GM12878 (cell line): ENCODE data around the gene CAST. TPM values are rescaled to one million over a fixed set of nuclear protein-coding genes. Genes with fewer than 3 reads are reported as not detected.

ENCODE experiments used
- ATAC-seq: fragments of 200-7000 bp; cut with Tn5 transposase; 3 replicates; pipeline ENCODE4 v1.9.1; 2020; ENCODE audit warnings: mild to moderate bottlenecking, moderate library complexity
- BruUV-seq: library from RNA; stranded (reverse); fragments of 400-500 nt; replicated peaks from 2 replicates; lab custom pipeline; 2021; lab: Mats Ljungman, UMichigan
- CTCF ChIA-PET: fragments of 300-600 bp; sonication (Branson Sonifier 250); formaldehyde crosslinking; extraction: SDS; loops from one replicate; lab custom pipeline; 2021; ENCODE audit warnings: inconsistent platforms; lab: Yijun Ruan, JAX
- POLR2A ChIA-PET: fragments of 350-600 bp; formaldehyde crosslinking; extraction: SDS; loops from one replicate; lab custom pipeline; 2021; ENCODE audit warnings: inconsistent platforms; lab: Charles Lee
- RAD21 ChIA-PET: fragments of 300-600 bp; sonication (Branson Sonifier 250); formaldehyde crosslinking; loops from one replicate; lab custom pipeline; 2023; ENCODE audit warnings: antibody characterized with exemption; ENCODE audit not compliant: unreplicated experiment; lab: Charles Lee
- SMC1A ChIA-PET: fragments of 300-600 bp; sonication (Branson Sonifier 250); formaldehyde crosslinking; loops from one replicate; lab custom pipeline; 2023; ENCODE audit not compliant: unreplicated experiment, uncharacterized antibody; lab: Charles Lee
- DNase-seq: peaks from one replicate; pipeline ENCODE4 v3.0.0-alpha.2; 2011; ENCODE audit warnings: low read depth, low spot score
- FAIRE-seq: peaks from 3 replicates; lab custom pipeline; 2011; peaks lifted over from hg19 to GRCh38; lab: Jason Lieb, UNC
- H2AFZ ChIP-seq: 2 replicates; pipeline ENCODE4 v1.6.0; 2011; ENCODE audit warnings: low read depth, low read length, control low read depth; ENCODE audit not compliant: control insufficient read depth
- H3K27ac ChIP-seq: 2 replicates; pipeline ENCODE4 v1.5.1; 2011; ENCODE audit warnings: control low read depth; ENCODE audit not compliant: control insufficient read depth, insufficient read depth
- H3K27me3 ChIP-seq, 2 experiments: replicated peaks in 1 of 2; 2 replicates each; pipeline versions ENCODE4 v1.6.0 to v1.6.1; 2011; ENCODE audit warnings: low read length in 1 of 2; ENCODE audit not compliant: control insufficient read depth in 2 of 2, insufficient read depth in 2 of 2
- H3K36me3 ChIP-seq, 2 experiments: 2 replicates each; pipeline ENCODE4 v1.5.1; 2011; ENCODE audit warnings: low read length in 1 of 2; ENCODE audit not compliant: control insufficient read depth in 2 of 2, insufficient read depth in 2 of 2
- H3K4me1 ChIP-seq: 2 replicates; pipeline ENCODE4 v1.6.1; 2011; ENCODE audit warnings: mild to moderate bottlenecking, low read length, moderate library complexity, mixed read lengths; ENCODE audit not compliant: control insufficient read depth, insufficient read depth
- H3K4me2 ChIP-seq: 2 replicates; pipeline ENCODE4 v1.6.0; 2011; ENCODE audit warnings: control low read depth; ENCODE audit not compliant: control insufficient read depth, insufficient read depth
- H3K4me3 ChIP-seq: fragments of 200-600 bp; sonication (generic); 2 replicates; pipeline ENCODE4 v1.5.1; 2016
- H3K79me2 ChIP-seq: 2 replicates; pipeline ENCODE4 v1.6.0; 2011; ENCODE audit warnings: low read length; ENCODE audit not compliant: control insufficient read depth, insufficient read depth
- H3K9ac ChIP-seq: 2 replicates; pipeline ENCODE4 v1.8.0; 2011; ENCODE audit warnings: low read length, control low read depth, mixed read lengths; ENCODE audit not compliant: control insufficient read depth, insufficient read depth
- H3K9me3 ChIP-seq: replicated peaks from 3 replicates; pipeline ENCODE4 v1.5.1; 2011; ENCODE audit warnings: mild to moderate bottlenecking, low read length; ENCODE audit not compliant: control insufficient read depth, insufficient read depth
- H4K20me1 ChIP-seq: 2 replicates; pipeline ENCODE4 v1.6.0; 2011; ENCODE audit not compliant: control insufficient read depth, insufficient read depth
- BACH1 ChIP-seq: fragments of 450-650 bp; IDR thresholded peaks from 2 replicates; pipeline ENCODE4 v1.6.1; 2017; ENCODE audit warnings: mild to moderate bottlenecking, borderline replicate concordance
- KLF5 ChIP-seq: fragments of 450-650 bp; IDR thresholded peaks from 2 replicates; pipeline ENCODE4 v1.6.1; 2014; ENCODE audit warnings: mild to moderate bottlenecking; ENCODE audit not compliant: partially characterized antibody
- MEF2B ChIP-seq: fragments of 450-650 bp; IDR thresholded peaks from 2 replicates; pipeline ENCODE4 v1.6.1; 2018; ENCODE audit warnings: mild to moderate bottlenecking, moderate library complexity; ENCODE audit not compliant: partially characterized antibody, poor library complexity, severe bottlenecking
- PRDM15 ChIP-seq: fragments of 450-650 bp; formaldehyde crosslinking; IDR thresholded peaks from 2 replicates; pipeline ENCODE4 v1.4.0; 2020; ENCODE audit warnings: mild to moderate bottlenecking, moderate library complexity
- STAT3 ChIP-seq: IDR thresholded peaks from 2 replicates; pipeline ENCODE4 v1.6.1; 2011; ENCODE audit warnings: low read depth, low read length, improper control_type of control experiment
- WGBS: methylation state at CpG from one replicate; pipeline ENCODE4 v1.1.6; 2016; ENCODE audit warnings: low lambda C conversion rate; ENCODE audit not compliant: insufficient replicate concordance, insufficient coverage; ENCODE audit errors: missing lambda C conversion rate; 5-methylcytosine and 5-hydroxymethylcytosine counted together
- in situ Hi-C: fragments of 300-500 bp; cut with MboI; formaldehyde crosslinking; loops from 9 replicates; pipeline ENCODE4 v1.14.3; 2018; ENCODE audit warnings: mixed read lengths
- intact Hi-C: fragments of 100-400 bp; cut with micrococcal nuclease; formaldehyde crosslinking; loops from one replicate; pipeline ENCODE4 v1.14.2; 2022; ENCODE audit not compliant: unreplicated experiment
- polyA plus RNA-seq, 11 experiments: library from polyadenylated mRNA; depleted of rRNA in 4 of 11; unstranded in 6 of 11; stranded (reverse) in 5 of 11; fragments of >200 nt; fragmentation: Nextera tagmentation in 4 of 11; fragmentation: Illumina TruSeq in 1 of 11; extraction: Ambion mirVana in 4 of 11; extraction: Trizol in 1 of 11; gene quantifications; 1 replicate in 1 of 11; 2 replicates in 10 of 11; pipeline versions ENCODE4 v1.2.1 to v1.2.3, GENCODE V29; 2011 to 2016; ENCODE audit warnings: inconsistent platforms in 2 of 11, missing spikeins in 2 of 11, low read depth in 1 of 11
- total RNA-seq, 4 experiments: library from RNA; depleted of rRNA in 3 of 4; stranded (reverse); fragments of >200 nt in 3 of 4; fragmentation: Illumina TruSeq in 1 of 4; extraction: Trizol in 1 of 4; gene quantifications; 2 replicates each; pipeline versions ENCODE4 v1.2.1 to v1.2.3, GENCODE V29; 2013 to 2021
- TF ChIP-seq, protein P1 (sequence below): IDR thresholded peaks from 2 replicates; pipeline ENCODE4 v1.6.1; 2011; ENCODE audit warnings: borderline replicate concordance, low read depth, mild to moderate bottlenecking, moderate library complexity, low read length; ENCODE audit not compliant: insufficient read depth, poor library complexity, severe bottlenecking
- TF ChIP-seq, protein P2 (sequence below): fragments of 450-650 bp; IDR thresholded peaks from 2 replicates; pipeline ENCODE4 v1.6.1; 2017; ENCODE audit warnings: mild to moderate bottlenecking, moderate library complexity

The CAST gene
- total and polyA plus RNA-seq, 10 of the 15 experiments (the other 5 are each of a cell fraction or from before 2014, with no cell fraction given): 31.7 to 140 (median 68.5) TPM

DNA sequence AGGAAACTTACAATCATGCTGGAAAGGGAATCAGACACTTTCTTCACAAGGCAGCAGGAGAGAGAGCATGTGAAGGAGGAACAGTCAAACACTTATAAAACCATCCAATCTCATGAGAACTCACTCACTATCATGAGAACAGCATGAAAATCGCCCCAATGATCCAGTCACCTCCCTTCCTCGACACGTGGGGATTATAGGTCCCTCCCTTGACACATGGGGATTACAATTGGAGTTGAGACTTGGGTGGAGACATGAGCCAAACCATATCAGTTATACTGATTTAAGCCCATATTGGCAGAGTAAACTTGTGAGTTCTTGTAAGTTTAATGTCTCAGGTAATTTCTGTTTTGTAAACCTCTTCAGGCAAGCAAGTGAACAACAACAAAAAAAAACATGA lies 74.8 kb downstream of the CAST start:
- ChIA-PET POLR2A (no interaction called here), SMC1A (no interaction called here), RAD21 (no interaction called here), CTCF (no interaction called here)
- no peaks in the 10 kb centered on the region for H3K9me3 ChIP-seq
- in situ Hi-C loops: no loop called here
- no peak overlapping the region for H2AFZ ChIP-seq
- H3K4me1 ChIP-seq: no peaks in the 10 kb centered on the region
- H4K20me1 ChIP-seq: no peaks in the 10 kb centered on the region
- no peak overlapping the region for H3K4me3 ChIP-seq
- FAIRE-seq (no peak), ATAC-seq (no peak), DNase-seq (no peak)
- intact Hi-C loops: no loop called here
- no TSS peak for BruUV-seq
- no peak overlapping the region for H3K4me2 ChIP-seq
- H3K36me3 ChIP-seq: peaks cover 3 to 6% of the 10 kb centered on the region in 2 experiments
- H3K27ac ChIP-seq: no peak overlapping the region
- 95% methylated on average over 3 of the region's 3 CpGs for WGBS
- no peaks in the 10 kb centered on the region for H3K79me2 ChIP-seq
- TF ChIP-seq PRDM15: no peak
- no peak overlapping the region for H3K9ac ChIP-seq
- H3K27me3 ChIP-seq: no peaks in the 10 kb centered on the region

- SMC1A ChIA-PET: interaction anchor here (1.0 kb wide), 1 partner anchor 33 kb away, joined by 3 read pairs; no protein-coding TSS in a partner anchor
Measured at GRCh38 chr5:96741106-96741505, 78.9 kb downstream of the CAST start.

More at GRCh38 chr5:96741106-96741505, 78.9 kb downstream of the CAST start:
- ChIA-PET CTCF (interaction anchor here (1.4 to 2.9 kb wide), 2 partner anchors 11 to 421 kb away, joined by 7 to 11 read pairs; no protein-coding TSS in a partner anchor), RAD21 (interaction anchor here (3.4 kb wide), 1 partner anchor 12 kb away, joined by 14 read pairs; no protein-coding TSS in a partner anchor), POLR2A (interaction anchor here (0.6 kb wide), 1 partner anchor 319 kb away, joined by 8 read pairs; no protein-coding TSS in a partner anchor)
- in situ Hi-C loops: no loop called here
- no peaks in the 10 kb centered on the region for H3K9me3 ChIP-seq
- no peaks in the 10 kb centered on the region for H3K4me1 ChIP-seq
- no peak overlapping the region for H3K4me2 ChIP-seq
- H3K9ac ChIP-seq: no peak overlapping the region
- no peaks in the 10 kb centered on the region for H3K27me3 ChIP-seq
- no peak overlapping the region for H2AFZ ChIP-seq
- H3K36me3 ChIP-seq: peaks cover 11 to 13% of the 10 kb centered on the region in 2 experiments
- ATAC-seq: no peak
- no peaks in the 10 kb centered on the region for H3K79me2 ChIP-seq
- WGBS: 81% methylated on average over 3 of the region's 3 CpGs
- H4K20me1 ChIP-seq: no peaks in the 10 kb centered on the region
- no TSS peak for BruUV-seq
- TF ChIP-seq KLF5 (no peak), STAT3 (no peak), BACH1 (no peak), MEF2B (no peak)
- TF ChIP-seq, protein P1, sequence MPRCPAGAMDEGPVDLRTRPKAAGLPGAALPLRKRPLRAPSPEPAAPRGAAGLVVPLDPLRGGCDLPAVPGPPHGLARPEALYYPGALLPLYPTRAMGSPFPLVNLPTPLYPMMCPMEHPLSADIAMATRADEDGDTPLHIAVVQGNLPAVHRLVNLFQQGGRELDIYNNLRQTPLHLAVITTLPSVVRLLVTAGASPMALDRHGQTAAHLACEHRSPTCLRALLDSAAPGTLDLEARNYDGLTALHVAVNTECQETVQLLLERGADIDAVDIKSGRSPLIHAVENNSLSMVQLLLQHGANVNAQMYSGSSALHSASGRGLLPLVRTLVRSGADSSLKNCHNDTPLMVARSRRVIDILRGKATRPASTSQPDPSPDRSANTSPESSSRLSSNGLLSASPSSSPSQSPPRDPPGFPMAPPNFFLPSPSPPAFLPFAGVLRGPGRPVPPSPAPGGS: no peak
- TF ChIP-seq, protein P2, sequence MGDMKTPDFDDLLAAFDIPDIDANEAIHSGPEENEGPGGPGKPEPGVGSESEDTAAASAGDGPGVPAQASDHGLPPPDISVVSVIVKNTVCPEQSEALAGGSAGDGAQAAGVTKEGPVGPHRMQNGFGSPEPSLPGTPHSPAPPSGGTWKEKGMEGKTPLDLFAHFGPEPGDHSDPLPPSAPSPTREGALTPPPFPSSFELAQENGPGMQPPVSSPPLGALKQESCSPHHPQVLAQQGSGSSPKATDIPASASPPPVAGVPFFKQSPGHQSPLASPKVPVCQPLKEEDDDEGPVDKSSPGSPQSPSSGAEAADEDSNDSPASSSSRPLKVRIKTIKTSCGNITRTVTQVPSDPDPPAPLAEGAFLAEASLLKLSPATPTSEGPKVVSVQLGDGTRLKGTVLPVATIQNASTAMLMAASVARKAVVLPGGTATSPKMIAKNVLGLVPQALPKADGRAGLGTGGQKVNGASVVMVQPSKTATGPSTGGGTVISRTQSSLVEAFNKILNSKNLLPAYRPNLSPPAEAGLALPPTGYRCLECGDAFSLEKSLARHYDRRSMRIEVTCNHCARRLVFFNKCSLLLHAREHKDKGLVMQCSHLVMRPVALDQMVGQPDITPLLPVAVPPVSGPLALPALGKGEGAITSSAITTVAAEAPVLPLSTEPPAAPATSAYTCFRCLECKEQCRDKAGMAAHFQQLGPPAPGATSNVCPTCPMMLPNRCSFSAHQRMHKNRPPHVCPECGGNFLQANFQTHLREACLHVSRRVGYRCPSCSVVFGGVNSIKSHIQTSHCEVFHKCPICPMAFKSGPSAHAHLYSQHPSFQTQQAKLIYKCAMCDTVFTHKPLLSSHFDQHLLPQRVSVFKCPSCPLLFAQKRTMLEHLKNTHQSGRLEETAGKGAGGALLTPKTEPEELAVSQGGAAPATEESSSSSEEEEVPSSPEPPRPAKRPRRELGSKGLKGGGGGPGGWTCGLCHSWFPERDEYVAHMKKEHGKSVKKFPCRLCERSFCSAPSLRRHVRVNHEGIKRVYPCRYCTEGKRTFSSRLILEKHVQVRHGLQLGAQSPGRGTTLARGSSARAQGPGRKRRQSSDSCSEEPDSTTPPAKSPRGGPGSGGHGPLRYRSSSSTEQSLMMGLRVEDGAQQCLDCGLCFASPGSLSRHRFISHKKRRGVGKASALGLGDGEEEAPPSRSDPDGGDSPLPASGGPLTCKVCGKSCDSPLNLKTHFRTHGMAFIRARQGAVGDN: no peak
- TF ChIP-seq, all 136 proteins: peak for 0
- Histone ChIP-seq H3K27ac (no peak overlapping the region), H3K4me3 (no peak overlapping the region)
- FAIRE-seq (peak; percentile 13), DNase-seq (no peak)
- intact Hi-C loops: no loop called here
